HepG2 (cell line): ENCODE measurements around the gene GHRH.

Source experiments
- CREB1 ChIP-seq, 2 experiments: fragments of 450-650 bp in 1 of 2; IDR thresholded peaks; 2 replicates each; pipeline ENCODE4 v1.6.1; 2016 to 2017; ENCODE audit warnings: control low read depth in 1 of 2, mild to moderate bottlenecking in 1 of 2, missing compliant biosample characterization in 1 of 2, missing genetic modification characterization in 1 of 2
- ELF3 ChIP-seq: IDR thresholded peaks from 2 replicates; pipeline ENCODE4 v1.6.1; 2016; ENCODE audit warnings: missing genetic modification reagents, missing compliant biosample characterization
- ESRRA ChIP-seq: sonication (generic); formaldehyde crosslinking; IDR thresholded peaks from 2 replicates; pipeline ENCODE4 v1.5.1; 2020; ENCODE audit warnings: mild to moderate bottlenecking, low read depth, missing genetic modification reagents
- ZFP36L2 ChIP-seq: sonication (generic); formaldehyde crosslinking; IDR thresholded peaks from 2 replicates; pipeline ENCODE4 v1.4.0; 2020; ENCODE audit warnings: missing genetic modification reagents
- ZNF138 ChIP-seq: sonication (generic); formaldehyde crosslinking; IDR thresholded peaks from 2 replicates; pipeline ENCODE4 v1.5.0; 2020; ENCODE audit warnings: mild to moderate bottlenecking, low read depth, missing genetic modification reagents
- TF ChIP-seq, protein P1 (sequence below): fragments of 450-650 bp; IDR thresholded peaks from 2 replicates; pipeline ENCODE4 v1.6.1; 2016

DNA sequence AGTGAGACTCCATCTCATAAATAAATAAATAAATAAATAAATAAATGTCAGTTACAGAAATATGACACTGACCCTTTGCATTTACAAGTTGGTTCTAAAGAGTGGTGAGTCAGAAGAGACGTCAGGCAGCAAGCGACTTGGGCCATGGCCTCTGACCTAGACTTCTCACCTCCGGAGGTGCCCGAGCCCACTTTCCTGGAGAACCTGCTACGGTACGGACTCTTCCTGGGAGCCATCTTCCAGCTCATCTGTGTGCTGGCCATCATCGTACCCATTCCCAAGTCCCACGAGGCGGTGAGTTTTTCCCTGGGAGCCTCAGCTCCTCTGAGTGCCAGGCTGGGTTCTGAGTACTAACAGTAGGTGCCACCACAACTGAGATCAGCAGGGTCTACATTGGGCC lies 39.5 kb upstream of the GHRH start:
- no peak for TF ChIP-seq CREB1 (IDR thresholded peaks at IDR 0.05)
- no peak for TF ChIP-seq CREB1 (CRISPR knock-in tag; IDR thresholded peaks at IDR 0.05)
- no peak for TF ChIP-seq ESRRA
- no peak for TF ChIP-seq ZFP36L2
- TF ChIP-seq ZNF138, result no peak
- TF ChIP-seq, protein P1, sequence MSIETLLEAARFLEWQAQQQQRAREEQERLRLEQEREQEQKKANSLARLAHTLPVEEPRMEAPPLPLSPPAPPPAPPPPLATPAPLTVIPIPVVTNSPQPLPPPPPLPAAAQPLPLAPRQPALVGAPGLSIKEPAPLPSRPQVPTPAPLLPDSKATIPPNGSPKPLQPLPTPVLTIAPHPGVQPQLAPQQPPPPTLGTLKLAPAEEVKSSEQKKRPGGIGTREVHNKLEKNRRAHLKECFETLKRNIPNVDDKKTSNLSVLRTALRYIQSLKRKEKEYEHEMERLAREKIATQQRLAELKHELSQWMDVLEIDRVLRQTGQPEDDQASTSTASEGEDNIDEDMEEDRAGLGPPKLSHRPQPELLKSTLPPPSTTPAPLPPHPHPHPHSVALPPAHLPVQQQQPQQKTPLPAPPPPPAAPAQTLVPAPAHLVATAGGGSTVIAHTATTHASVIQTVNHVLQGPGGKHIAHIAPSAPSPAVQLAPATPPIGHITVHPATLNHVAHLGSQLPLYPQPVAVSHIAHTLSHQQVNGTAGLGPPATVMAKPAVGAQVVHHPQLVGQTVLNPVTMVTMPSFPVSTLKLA, result no peak
- no peak for TF ChIP-seq ELF3
